Spinal cord (tissue), 10 donors: ENCODE results near the gene SMYD3. TPM values are rescaled to one million over a fixed set of nuclear protein-coding genes. Genes with fewer than 3 reads are reported as not detected.
A peak's percentile ranks its signal among the peaks of the same experiment; 100 is the strongest.

ENCODE experiments used
- DNase-seq, 6 donors: peaks; one replicate each; pipeline versions ENCODE4 v3.0.0 to v3.0.0-alpha.2; 2013 to 2015; ENCODE audit warnings: low spot score in 6 of 6, low read depth in 4 of 6
- H3K27ac ChIP-seq: one replicate; pipeline ENCODE4 v1.5.1; 2013; ENCODE audit warnings: low read depth, low read length, control low read depth
- H3K27me3 ChIP-seq: one replicate; pipeline ENCODE4 v1.6.1; 2013; ENCODE audit warnings: low read length; ENCODE audit not compliant: control insufficient read depth, insufficient read depth
- H3K36me3 ChIP-seq: one replicate; pipeline ENCODE4 v1.6.1; 2013; ENCODE audit warnings: low read length; ENCODE audit not compliant: control insufficient read depth, insufficient read depth
- H3K4me1 ChIP-seq: one replicate; pipeline ENCODE4 v1.6.1; 2013; ENCODE audit warnings: low read length; ENCODE audit not compliant: control insufficient read depth, insufficient read depth
- H3K4me3 ChIP-seq: one replicate; pipeline ENCODE4 v1.5.1; 2013; ENCODE audit warnings: low read depth, low read length, control low read depth
- H3K9me3 ChIP-seq: one replicate; pipeline ENCODE4 v1.6.1; 2013; ENCODE audit warnings: low read length; ENCODE audit not compliant: control insufficient read depth, insufficient read depth
- WGBS: methylation state at CpG from one replicate; pipeline ENCODE4 v1.1.5; 2013; ENCODE audit warnings: missing lambda C conversion rate; ENCODE audit not compliant: insufficient coverage; 5-methylcytosine and 5-hydroxymethylcytosine counted together
- polyA plus RNA-seq, 2 donors: library from polyadenylated mRNA; unstranded; fragments of 120-200 nt; gene quantifications; one replicate each; pipeline ENCODE4 v1.2.1, GENCODE V29; 2013; ENCODE audit not compliant: insufficient read length in 2 of 2
- total RNA-seq, 2 donors: library from RNA; depleted of rRNA in 1 of 2; stranded (reverse); fragments of 120-200 nt in 1 of 2; fragments of >200 nt in 1 of 2; gene quantifications; one replicate each; pipeline versions ENCODE4 v1.2.3 to v1.2.4, GENCODE V29; 2013 to 2014
- donor health status: healthy.

SMYD3 gene
- total and polyA plus RNA-seq, 4 donors, result 37.5 to 54.4 (median 49.4) TPM

DNA sequence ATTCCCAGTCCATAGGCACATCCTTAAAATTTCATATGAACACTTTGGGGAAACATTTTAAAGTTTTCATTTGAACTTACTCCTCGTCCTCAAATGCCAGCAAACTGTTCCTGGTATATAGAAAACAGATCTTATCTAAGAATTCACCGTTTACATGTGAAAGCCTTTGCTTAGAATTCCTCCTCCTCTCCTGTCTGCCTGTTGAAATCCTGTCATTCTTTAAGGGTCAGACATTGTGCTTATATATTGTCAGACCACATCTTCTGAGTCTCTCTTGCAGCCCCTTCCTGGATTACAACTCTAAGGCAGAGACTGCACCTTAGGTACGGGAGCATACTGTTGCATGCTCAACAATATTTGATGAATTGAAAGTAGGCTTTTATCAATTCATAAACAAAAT lies 239.7 kb downstream of the SMYD3 start:
- H3K4me1 ChIP-seq, result no peaks in the 10 kb centered on the region
- no CpG with 5 or more reads among the region's 3 CpGs for whole genome bisulfite sequencing
- no peaks in the 10 kb centered on the region for H3K27me3 ChIP-seq
- H3K36me3 ChIP-seq, result no peaks in the 10 kb centered on the region
- H3K9me3 ChIP-seq, result no peaks in the 10 kb centered on the region
- no peak overlapping the region for H3K4me3 ChIP-seq
- no peak for DNase-seq
- H3K27ac ChIP-seq, result no peak overlapping the region

DNA sequence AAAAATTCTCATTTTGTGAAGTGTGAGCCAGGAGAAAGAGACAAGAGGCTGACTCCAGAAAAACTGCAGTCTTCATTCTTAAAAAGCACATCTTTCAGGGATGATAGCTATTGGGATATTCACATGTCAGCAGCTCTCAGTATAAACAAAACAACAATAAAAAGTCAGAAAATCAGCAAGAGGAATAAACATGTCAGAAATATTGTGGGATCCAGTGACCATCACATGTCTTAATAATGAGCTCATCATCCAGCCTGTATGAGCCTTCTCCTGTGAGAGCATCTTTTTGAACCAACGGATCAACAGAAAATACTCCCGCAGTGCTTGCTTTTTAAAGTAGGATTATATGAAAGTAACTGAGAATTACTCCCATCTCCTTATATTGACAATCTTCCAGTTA lies 241.6 kb downstream of the SMYD3 start:
- H3K36me3 ChIP-seq, result no peaks in the 10 kb centered on the region
- DNase-seq, result no peak
- no CpG with 5 or more reads among the region's 2 CpGs for WGBS
- H3K27me3 ChIP-seq, result no peaks in the 10 kb centered on the region
- no peaks in the 10 kb centered on the region for H3K9me3 ChIP-seq
- no peak overlapping the region for H3K4me3 ChIP-seq
- no peaks in the 10 kb centered on the region for H3K4me1 ChIP-seq
- no peak overlapping the region for H3K27ac ChIP-seq

DNA sequence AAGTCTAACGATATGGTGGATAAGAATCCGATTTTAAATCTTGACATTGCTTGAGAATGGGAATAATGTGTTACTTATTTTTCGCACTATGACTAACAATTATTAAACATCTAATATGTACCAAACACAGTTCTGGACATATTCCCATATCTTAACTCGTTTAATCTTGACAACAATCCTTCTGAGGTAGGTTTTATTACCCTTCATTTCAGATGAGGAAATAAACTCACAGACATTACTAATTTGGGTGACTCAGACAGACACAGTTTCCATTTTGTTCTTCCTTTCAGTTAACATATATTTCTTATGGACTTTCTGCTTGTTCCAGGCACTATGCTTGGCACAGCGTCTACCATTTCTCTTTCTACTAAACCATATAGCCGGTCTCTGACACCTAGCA lies 244.8 kb downstream of the SMYD3 start:
- Histone ChIP-seq H3K36me3 (no peaks in the 10 kb centered on the region), H3K4me3 (no peak overlapping the region), H3K9me3 (peaks cover 6% of the 10 kb centered on the region), H3K27ac (no peak overlapping the region), H3K4me1 (no peaks in the 10 kb centered on the region), H3K27me3 (no peaks in the 10 kb centered on the region)
- DNase-seq, result no peak
- WGBS, result no CpG with 5 or more reads among the region's 6 CpGs

- DNase-seq, result no peak
- no CpG with 5 or more reads among the region's 3 CpGs for WGBS
- no peaks in the 10 kb centered on the region for H3K27me3 ChIP-seq
These were observed 245.4 kb downstream of the SMYD3 start for GRCh38 chr1:246261639-246262038.

DNA sequence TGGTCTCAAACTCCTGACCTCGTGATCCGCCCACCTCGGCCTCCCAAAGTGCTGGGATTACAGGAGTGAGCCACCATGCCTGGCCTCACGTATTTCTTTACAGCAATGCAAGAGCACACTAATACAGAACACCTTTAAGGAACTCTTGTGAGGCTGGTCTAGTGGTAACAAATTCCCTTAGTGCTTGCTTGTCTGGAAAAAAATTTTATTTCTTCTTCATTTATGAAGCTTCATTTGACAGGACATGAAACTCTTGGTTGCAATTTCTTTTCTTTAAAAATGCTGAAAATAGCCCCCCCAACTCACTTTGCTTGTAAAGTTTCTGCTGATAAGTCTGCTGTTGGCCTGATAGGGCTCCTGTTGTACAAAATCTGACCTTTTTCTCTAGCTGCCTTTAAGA lies 248.8 kb downstream of the SMYD3 start:
- WGBS, result no CpG with 5 or more reads among the region's 4 CpGs

More at GRCh38 chr1:246261639-246262038, 245.4 kb downstream of the SMYD3 start:
- Histone ChIP-seq H3K9me3 (peaks cover 6% of the 10 kb centered on the region), H3K4me1 (no peaks in the 10 kb centered on the region), H3K4me3 (no peak overlapping the region), H3K27ac (no peak overlapping the region), H3K36me3 (no peaks in the 10 kb centered on the region)

DNA sequence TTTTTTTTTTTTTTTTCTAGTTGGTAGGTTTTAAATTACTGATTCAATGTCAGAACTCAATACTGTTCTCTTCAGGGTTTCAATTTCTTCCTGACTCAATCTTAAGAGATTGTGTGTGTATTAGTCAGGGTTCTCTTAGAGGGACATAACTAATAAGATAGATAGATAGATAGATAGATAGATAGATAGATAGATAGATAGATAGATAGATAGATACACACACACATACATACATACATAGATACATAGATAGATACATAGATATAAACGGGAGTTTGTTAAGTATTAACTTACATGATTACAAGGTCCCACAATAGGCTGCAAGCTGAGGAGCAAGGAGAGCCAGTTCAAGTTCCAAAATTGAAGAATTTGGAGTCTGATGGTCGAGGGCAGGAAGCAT lies 251.3 kb downstream of the SMYD3 start:
- H3K4me1 ChIP-seq, result no peaks in the 10 kb centered on the region
- H3K4me3 ChIP-seq, result no peak overlapping the region
- WGBS, result no CpG with 5 or more reads among the region's 2 CpGs
- DNase-seq, result no peak
- no peaks in the 10 kb centered on the region for H3K36me3 ChIP-seq
- H3K27ac ChIP-seq, result no peak overlapping the region
- H3K27me3 ChIP-seq, result no peaks in the 10 kb centered on the region
- H3K9me3 ChIP-seq, result peaks cover 7% of the 10 kb centered on the region

More for the DNA sequence above, 248.8 kb downstream of the SMYD3 start:
- Histone ChIP-seq H3K27ac (no peak overlapping the region), H3K4me1 (no peaks in the 10 kb centered on the region), H3K27me3 (no peaks in the 10 kb centered on the region), H3K36me3 (no peaks in the 10 kb centered on the region), H3K4me3 (no peak overlapping the region), H3K9me3 (peaks cover 7% of the 10 kb centered on the region)
- no peak for DNase-seq

DNA sequence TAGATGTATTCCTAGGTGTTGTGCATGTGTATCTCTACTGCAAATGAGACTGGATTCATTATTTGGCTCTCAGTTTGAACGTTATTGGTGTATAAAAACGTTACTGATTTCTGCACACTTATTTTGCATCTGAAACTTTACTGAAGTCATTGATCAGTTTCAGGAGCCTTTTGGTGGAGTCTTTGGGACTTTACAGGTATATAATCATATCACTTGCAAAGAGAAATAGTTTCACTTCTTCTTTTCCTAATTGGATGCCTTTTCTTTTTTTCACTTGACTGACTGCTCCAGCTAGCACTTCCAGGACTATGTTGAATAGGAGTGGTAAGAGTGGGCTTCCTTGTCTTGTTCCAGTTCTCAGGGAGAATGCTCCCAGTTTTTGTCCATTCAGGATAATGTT lies 252.2 kb downstream of the SMYD3 start:
- no peaks in the 10 kb centered on the region for H3K27me3 ChIP-seq
- peaks cover 6% of the 10 kb centered on the region for H3K9me3 ChIP-seq
- WGBS, result no CpG with 5 or more reads among the region's 2 CpGs
- no peak overlapping the region for H3K27ac ChIP-seq
- no peak overlapping the region for H3K4me3 ChIP-seq
- H3K4me1 ChIP-seq, result no peaks in the 10 kb centered on the region
- H3K36me3 ChIP-seq, result no peaks in the 10 kb centered on the region
- DNase-seq, result no peak

- Histone ChIP-seq H3K9me3 (no peaks in the 10 kb centered on the region), H3K4me1 (no peaks in the 10 kb centered on the region), H3K27me3 (no peaks in the 10 kb centered on the region), H3K4me3 (no peak overlapping the region), H3K36me3 (no peaks in the 10 kb centered on the region), H3K27ac (no peak overlapping the region)
- no CpG with 5 or more reads among the region's 1 CpG for WGBS
- DNase-seq, result no peak
These were observed 260.6 kb downstream of the SMYD3 start for GRCh38 chr1:246246430-246246829.

GRCh38 chr1:246245541-246245940 lies 261.5 kb downstream of the SMYD3 start:
- WGBS, result no CpG with 5 or more reads among the region's 1 CpG
- no peaks in the 10 kb centered on the region for H3K36me3 ChIP-seq

DNA sequence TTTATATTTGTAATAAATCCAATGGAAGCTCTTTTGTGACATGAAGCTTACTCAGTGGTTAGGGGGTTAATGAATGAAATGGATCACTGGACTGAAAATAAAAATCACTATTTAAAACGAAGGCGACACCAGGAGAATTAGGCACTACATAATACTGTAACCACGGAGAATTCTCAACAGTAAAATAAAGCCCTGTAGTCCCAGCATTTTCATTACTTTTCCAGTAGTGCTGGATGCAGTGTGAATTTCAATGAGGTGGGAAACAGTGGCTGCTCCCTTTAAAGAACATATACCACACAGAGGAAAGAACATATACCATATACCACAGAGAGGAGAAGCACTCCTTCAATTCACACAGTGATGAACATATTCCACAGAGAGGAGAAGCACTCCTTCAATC lies 275.0 kb downstream of the SMYD3 start:
- peak in 4 of 6 donors; percentile 27 to 94 (median 42) for DNase-seq
- no CpG with 5 or more reads among the region's 3 CpGs for WGBS
- Histone ChIP-seq H3K36me3 (no peaks in the 10 kb centered on the region), H3K27ac (no peak overlapping the region), H3K27me3 (no peaks in the 10 kb centered on the region), H3K9me3 (no peaks in the 10 kb centered on the region), H3K4me1 (no peaks in the 10 kb centered on the region), H3K4me3 (no peak overlapping the region)

More at GRCh38 chr1:246245541-246245940, 261.5 kb downstream of the SMYD3 start:
- no peak for DNase-seq
- H3K4me1 ChIP-seq, result no peaks in the 10 kb centered on the region
- no peak overlapping the region for H3K27ac ChIP-seq
- no peaks in the 10 kb centered on the region for H3K9me3 ChIP-seq
- no peak overlapping the region for H3K4me3 ChIP-seq
- no peaks in the 10 kb centered on the region for H3K27me3 ChIP-seq
